ENCODE measurements around the gene SLC16A9. TPM values are rescaled to one million over a fixed set of nuclear protein-coding genes. Genes with fewer than 3 reads are reported as not detected.

Gene SLC16A9
- total RNA-seq, 1 donor from 2014 or later: 1.1 TPM

DNA sequence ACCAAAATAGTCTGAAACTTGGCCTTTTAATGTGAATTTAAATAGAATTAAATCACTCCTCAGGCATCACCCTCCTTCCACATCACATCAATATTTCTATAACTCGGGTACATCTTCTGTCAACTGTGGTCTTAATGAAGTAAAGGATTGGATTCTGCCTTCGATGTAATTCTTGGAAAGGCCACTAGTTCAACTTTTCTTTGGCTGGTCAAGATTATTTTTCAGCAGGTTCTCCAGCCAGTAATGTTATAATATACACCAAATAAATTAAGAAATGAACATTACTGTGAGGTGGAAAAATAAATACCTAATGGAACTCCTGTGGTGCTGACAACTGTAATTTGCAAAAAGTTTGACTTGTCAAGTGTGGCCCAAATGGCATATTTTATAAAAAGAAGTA, 9.7 kb upstream of the SLC16A9 start:
- no peak for DNase-seq (ENCODE audit: low read depth)

DNA sequence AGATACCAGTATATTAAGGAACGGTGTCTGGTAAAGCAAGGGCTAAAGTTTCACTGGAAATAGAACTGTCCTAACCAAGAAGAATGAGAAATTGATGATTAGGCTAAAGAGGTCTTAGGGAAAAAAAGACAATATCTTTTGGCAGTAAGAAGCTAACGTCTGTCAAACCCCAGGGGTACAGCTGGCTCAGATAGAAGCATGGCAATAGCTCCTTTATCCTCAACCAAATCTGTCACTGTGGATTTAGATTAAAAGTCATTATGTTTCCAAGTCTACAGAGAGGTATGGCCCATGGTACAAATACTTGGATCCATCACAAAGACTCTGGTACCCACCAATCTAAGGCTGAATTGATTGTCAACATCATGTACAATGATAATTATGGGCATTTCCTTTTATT, 8.6 kb upstream of the SLC16A9 start:
- no peak for DNase-seq (ENCODE audit: low read depth)

DNA sequence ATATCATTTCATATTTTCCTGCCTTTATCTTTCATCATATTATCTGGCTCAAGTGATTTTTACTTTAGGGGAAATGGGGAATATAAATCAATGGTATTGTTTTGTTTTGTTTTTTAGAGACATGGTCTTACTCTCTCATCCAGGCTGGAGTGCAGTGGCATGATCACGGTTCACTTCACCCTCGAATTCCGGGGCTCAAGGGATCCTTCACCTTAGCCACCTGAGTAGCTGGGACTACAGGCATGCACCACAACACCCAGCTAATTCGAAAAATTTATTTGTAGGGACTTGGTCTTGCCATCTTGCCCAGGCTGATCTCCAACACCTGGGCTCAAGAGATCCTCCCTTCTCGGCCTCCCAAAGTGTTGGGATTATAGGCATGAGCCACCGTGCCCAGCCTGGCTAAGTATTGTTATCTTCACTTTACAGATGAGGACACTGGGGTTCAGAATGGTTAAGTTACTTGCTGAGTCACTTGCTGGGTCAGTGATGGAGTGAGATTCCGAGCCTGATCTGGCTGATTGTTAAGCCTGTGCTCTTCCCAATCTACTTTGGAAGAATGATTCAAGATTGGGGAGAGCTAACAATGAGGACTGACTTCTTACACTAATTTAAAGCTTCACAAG, 3.7 kb upstream of the SLC16A9 start:
- DNase-seq (ENCODE audit: low read depth): no peak

GRCh38 chr10:59711871-59712494, 2.3 kb upstream of the SLC16A9 start:
- DNase-seq (ENCODE audit: low read depth): no peak

GRCh38 chr10:59708816-59709394, 745 bp downstream of the SLC16A9 start:
- DNase-seq (ENCODE audit: low read depth): no peak

DNA sequence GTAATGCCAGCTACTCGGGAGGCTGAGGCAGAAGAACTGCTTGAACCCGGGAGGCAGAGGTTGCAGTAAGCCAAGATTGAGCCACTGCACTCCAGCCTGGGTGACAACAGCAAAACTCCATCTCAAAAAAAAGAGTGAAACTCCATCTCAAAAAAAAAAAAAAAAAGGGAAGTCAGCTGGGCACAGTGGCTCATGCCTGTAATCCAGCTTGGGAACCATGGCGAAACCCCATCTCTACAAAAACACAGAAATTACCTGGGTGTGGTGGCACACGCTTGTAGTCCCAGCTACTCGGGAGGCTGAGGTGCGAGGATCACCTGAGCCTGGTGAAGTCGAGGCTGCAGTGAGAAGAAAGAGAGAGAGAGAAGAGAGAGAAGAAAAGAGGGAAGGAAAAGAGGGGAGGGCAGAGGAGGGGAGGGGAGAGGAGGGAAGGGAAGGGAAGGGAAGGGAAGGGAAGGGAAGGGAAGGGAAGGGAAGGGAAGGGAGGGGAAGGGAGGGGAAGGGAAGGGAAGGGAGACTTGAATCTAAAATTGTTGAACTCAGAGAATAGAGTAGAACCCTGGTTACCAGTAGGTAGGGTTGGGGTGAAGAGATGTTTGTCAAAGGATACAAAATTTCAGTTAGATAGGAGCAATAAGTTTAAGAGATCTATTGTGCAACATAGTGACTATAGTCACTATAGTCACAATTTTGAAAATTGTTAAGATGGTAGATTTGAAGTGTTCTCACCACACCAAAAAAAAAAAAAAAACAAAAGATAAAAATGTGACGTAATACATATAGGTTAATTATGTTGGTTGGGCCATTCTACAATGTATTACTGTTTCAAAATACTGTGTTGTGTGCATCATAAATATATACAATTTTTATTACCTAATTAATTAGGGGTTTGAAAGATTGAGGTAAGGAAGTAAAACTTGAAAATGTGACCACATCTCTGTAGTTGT, 2.5 kb downstream of the SLC16A9 start:
- no peak for DNase-seq (ENCODE audit: low read depth)

- DNase-seq (ENCODE audit: low read depth): no peak
These were observed 3.7 kb downstream of the SLC16A9 start for GRCh38 chr10:59705931-59706330.

GRCh38 chr10:59704630-59705029, 5.0 kb downstream of the SLC16A9 start:
- no peak for DNase-seq (ENCODE audit: low read depth)

- no peak for DNase-seq (ENCODE audit: low read depth)
These were observed 7.3 kb downstream of the SLC16A9 start for GRCh38 chr10:59702347-59702746.

DNA sequence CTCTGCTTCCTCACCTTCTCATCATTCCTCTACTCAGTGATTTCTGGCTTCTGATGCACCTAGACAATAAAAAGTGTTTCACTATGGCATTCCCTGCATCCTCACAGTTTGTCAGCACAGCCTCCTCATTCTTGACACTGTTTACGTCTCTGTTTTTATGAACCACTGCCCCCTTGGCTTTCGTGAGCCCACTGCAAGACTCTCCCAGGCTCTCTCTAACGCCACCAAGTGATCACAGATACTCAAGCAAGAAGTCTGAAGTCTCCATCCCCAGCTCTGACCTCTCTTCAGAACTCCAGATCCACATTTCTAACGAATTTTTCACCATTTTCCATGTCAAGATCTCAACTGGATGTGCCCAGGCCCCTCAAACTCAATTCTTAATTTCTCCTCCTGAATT, 8.9 kb downstream of the SLC16A9 start:
- DNase-seq (ENCODE audit: low read depth): no peak

- no peak for DNase-seq (ENCODE audit: low read depth)
These were observed 11.3 kb downstream of the SLC16A9 start for GRCh38 chr10:59698326-59698725.

GRCh38 chr10:59695637-59696036, 14.0 kb downstream of the SLC16A9 start:
- no peak for DNase-seq (ENCODE audit: low read depth)

DNA sequence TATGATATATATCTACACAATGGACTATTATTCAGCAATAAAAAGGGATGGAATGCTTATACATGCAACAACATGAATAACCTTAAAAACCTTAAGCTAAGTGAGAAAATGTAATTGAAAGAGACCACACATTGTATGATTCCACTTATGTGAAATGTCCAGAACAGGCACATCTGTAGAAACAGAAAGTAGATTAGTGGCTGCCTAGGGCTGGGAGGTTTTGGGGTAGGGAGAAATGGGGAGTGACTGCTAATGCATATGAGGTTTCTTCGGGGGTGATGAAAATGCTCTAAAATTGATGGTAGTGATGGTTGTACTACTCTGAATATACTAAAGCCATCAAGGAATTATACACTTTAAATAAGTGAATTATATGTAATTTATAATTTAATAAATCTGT, 14.7 kb downstream of the SLC16A9 start:
- no peak for DNase-seq (ENCODE audit: low read depth)

DNA sequence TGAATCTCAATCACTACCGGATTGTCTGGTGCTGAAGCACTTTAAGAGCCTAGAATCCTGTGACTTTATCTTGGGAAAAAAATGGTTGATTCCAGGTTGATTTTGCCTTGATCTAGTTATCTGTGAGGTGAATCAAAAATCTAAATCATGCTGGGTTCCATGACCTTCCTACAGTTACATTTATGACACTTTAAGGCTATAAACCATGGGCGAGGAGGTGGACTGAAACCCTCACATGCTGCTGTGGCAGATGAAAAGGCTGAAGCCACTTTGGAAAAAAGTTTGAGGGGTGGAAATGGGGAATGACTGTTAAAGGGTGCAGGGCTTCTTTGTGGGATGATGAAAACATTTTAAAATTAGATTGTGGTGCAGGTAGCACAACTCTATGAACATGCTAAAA, 17.5 kb downstream of the SLC16A9 start:
- DNase-seq (ENCODE audit: low read depth): no peak

DNA sequence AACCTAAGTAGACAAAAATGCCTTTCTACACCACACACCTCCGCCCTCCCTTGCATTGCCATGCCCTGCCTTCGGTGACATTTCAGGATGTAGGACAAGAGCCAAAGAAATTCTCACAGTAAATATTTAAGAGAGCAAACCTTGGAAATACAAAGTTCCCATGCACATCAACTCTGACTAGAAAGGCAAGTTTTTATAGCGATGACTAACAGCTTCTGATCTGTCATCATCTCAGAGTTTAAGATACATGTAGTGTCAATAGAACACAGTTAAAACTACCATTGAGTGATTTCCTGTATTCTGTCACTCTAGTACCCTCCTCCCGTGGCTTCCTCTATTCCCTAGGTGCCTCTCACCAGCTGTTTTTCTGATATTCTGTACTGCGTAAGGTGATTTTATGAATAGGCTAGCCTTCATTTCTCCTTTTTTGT, 20.7 kb downstream of the SLC16A9 start:
- DNase-seq (ENCODE audit: low read depth): peak; percentile 19

GRCh38 chr10:59687657-59688056, 22.0 kb downstream of the SLC16A9 start:
- DNase-seq (ENCODE audit: low read depth): no peak

DNA sequence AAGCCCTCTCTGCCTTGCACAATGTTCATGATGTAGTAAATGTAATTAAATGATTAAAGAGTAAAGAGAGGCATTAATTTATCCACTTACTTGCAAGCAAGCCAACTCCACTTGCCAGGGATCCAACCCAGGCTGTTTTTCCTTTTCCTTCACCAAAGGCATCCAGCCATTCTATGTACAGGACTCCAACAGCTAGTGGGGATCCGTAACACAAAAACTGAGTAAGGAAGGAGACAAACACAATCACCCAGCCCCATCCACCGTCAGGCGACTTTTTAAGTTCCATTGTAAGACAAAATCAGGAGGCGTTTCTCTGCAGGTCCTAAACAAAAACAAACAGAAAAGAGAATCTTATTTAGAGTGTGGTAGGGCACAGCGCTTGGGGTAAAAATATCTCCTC, 25.6 kb downstream of the SLC16A9 start:
- DNase-seq (ENCODE audit: low read depth): no peak

- DNase-seq (ENCODE audit: low read depth): peak; percentile 13
These were observed 26.4 kb downstream of the SLC16A9 start for GRCh38 chr10:59682986-59683937.

- no peak for DNase-seq (ENCODE audit: low read depth)
These were observed 29.5 kb downstream of the SLC16A9 start for GRCh38 chr10:59680199-59680598.

DNA sequence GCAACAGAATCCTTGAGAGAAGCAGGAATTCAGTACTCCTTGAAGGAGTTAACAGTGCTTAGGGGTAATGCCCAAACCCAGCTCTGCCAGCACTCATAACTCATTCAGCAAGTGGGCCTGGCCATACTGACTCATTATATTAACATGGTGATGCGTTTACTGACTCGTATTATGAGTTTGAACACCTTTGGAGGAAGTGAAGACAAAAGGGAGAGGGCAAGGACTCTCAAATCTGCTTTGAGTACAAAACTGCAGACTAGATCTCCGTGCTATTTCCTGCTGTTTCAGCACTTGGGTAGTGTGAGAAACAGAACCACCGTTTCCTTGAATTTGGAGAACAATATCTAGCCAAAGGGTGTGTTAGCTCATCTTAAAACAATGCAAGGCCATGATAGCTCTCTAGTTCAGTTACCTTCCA, 30.8 kb downstream of the SLC16A9 start:
- DNase-seq (ENCODE audit: low read depth): peak; percentile 29

- no peak for DNase-seq (ENCODE audit: low read depth)
These were observed 32.3 kb downstream of the SLC16A9 start for GRCh38 chr10:59677253-59677831.
